ENCODE measurements around the gene FOXD2. TPM values are rescaled to one million over a fixed set of nuclear protein-coding genes. Genes with fewer than 3 reads are reported as not detected.

Gene FOXD2
- total RNA-seq, 1 donor from 2014 or later: not detected

GRCh38 chr1:47416319-47417169 is 21.3 kb upstream of the FOXD2 start:
- ATAC-seq (no peak), DNase-seq (no peak)
- intact Hi-C loops (cut with micrococcal nuclease): no loop called here

DNA sequence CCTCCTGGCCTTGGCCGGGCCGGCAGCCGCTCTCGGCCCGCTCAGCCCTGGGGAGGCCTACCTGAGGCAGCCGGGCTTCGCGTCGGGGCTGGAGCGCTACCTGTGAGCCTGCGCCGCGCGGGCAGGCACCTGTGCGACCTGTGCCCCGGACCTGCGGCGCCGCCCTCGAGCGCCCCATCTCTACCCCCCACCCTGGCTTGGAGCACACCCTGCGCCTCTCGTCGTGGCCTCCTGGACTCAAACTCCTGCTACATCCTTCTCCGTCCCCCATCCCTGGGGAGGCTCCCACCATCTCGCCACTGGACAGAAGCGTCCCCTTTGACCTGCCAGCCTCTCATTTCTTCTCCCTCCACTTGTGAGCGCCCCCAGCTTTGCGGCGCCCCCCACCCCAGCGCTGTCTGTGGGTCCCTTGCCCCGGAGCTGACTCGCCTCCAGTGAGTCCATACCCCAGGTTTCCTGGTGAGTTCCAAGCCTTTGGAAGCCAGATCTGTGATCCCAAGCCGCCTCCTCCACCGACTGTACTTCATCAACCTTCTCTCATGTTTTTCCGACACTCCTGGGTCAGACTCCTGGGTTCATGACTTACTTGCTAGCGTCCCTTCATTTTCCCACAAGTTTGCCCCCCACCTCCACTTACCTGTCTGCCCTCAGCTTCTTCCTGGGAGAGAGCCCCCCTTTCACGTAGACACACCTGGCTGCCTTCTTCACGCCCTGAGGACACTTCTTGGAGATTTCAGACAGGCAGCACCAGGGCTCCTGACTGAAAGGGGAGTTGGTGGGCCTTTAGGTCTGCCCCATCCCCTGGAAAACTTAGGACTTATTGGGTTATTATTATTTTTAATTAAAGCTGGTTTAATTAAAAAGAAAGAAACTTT is 20.4 kb upstream of the FOXD2 start:
- DNase-seq (no peak), ATAC-seq (no peak)
- intact Hi-C loops (cut with micrococcal nuclease): no loop called here

DNA sequence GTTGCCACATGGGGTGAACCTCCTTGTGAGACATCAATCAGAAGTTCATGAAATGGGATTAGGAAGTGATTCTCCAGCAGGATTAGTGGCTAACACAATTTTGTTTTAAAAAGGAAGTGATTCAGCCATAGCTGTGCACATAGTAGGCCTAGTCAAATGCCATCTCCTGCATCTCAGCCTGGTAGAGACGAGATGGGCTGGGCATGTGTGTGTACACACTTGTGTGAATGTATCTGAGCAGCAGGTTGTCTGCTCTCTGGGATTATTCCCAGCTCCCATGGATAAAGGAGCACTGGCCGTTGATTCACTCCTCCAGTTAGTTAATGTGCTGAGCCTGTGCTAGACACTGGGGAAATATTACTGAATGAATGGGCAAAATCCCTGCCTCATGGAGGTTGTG is 19.7 kb upstream of the FOXD2 start:
- intact Hi-C loops (cut with micrococcal nuclease): no loop called here
- ATAC-seq (no peak), DNase-seq (no peak)

DNA sequence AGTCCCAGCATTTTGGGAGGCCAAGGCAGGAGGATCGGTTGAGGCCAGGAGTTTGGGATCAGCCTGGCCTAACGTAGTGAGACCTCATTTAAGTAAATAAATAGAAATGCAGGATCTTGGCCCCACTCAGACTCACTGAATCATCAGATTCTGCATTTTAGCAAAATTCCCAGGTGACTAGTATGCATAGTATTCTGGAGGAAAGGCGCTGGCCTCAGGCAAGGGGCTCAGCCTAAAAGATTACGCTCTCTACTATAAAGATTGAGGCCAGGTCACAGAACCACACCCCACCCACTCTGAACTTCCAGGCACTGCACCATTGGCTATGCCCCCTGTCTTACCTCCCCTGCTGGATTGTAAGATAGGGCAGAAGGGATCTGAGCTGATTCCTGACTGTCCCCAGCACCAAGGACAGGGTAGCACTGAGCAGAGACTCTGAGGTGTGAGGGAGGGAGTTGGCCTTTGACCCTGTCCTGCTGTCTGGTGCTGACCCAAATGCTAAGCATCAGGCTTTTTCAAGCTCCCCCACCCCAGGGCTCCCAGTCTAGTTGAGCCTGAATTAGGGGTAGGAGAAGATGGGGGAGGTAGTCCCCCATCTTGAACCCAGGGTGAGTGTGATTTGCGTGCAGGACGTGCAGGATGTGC is 19.0 kb upstream of the FOXD2 start:
- intact Hi-C loops (cut with micrococcal nuclease): no loop called here
- DNase-seq: no peak

GRCh38 chr1:47420547-47420946 is 17.3 kb upstream of the FOXD2 start:
- no peak for DNase-seq
- intact Hi-C loops (cut with micrococcal nuclease): no loop called here
- no peak for ATAC-seq

More for the DNA sequence above, 19.0 kb upstream of the FOXD2 start:
- ATAC-seq: no peak

DNA sequence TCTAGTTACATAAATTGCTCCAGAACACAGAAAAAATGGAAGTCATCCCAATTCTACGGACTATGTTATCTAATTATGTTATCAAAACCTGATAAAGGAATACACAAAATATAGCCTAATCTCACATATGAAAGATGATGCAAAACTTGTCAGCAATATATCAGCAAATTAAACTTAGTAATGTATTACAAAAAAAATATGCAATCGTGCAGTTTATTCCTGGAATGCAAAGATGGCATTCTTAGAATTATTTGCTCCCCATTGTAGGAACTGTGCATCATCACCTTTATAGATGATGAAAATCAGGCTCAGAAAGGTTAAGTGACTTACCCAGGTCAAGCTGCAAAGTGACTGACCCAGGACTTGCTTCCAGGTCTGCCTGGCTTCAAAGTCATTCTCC is 14.0 kb upstream of the FOXD2 start:
- intact Hi-C loops (cut with micrococcal nuclease): no loop called here
- no peak for DNase-seq
- no peak for ATAC-seq

DNA sequence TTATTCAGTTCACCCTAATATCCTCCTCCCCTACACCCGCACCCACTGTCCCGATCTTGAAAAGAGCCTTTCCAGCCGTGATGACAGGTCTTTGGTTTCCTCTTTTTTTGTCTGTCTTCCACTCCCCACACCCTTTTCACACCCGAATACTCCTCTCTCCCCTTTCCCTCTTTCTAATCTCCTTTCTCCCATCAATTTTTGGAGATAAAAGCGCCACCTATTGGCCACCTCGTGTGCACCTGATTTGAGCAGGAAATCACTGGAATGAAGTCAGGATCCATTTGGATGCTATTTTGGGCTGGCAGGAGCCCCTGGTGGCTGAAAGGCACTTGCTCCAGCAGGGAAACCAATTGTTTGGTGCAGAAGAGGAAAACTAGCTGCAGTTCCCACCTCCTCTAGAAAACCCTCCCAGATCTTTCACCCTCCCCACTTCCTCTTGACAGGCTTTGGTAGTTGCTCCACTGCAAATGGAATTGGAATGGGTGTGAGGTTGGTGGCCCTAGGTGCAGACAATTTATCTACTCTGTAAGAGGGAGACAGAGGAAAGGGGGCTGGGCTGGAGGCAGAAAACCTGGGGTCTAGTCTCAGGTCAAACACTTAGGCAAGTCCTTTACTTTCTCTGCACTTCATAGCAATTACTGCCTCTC is 13.4 kb upstream of the FOXD2 start:
- intact Hi-C loops (cut with micrococcal nuclease): no loop called here
- no peak for ATAC-seq

DNA sequence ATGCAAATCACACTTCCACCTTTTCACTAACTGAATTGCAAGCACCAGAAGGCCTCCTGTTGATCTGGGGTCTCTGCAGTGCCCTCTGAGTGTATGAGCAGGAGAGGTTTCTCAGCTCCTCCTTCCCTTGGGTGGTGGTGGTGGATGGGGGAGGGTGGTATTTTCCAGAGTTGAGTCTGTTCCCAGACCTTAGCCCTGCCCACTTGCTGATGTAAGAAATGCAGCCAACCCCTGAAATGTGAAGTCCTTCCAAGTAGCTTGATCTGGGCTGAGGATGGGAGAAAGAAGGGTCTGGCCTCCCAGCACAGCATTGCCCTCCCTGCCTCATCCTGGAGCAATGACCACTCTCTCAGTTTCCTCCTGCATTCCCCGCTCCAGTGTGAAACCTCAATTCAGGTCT is 6.3 kb upstream of the FOXD2 start:
- ATAC-seq (no peak), DNase-seq (no peak)
- intact Hi-C loops (cut with micrococcal nuclease): no loop called here

More for the DNA sequence above, 13.4 kb upstream of the FOXD2 start:
- no peak for DNase-seq

- intact Hi-C loops (cut with micrococcal nuclease): no loop called here
- peak; percentile 80 for ATAC-seq
- DNase-seq: peak; percentile 78
Observed at GRCh38 chr1:47432071-47433036, 5.5 kb upstream of the FOXD2 start.

- intact Hi-C loops (cut with micrococcal nuclease): no loop called here
- ATAC-seq (no peak), DNase-seq (no peak)
Observed at GRCh38 chr1:47433037-47433421, 4.8 kb upstream of the FOXD2 start.

GRCh38 chr1:47433477-47434050 is 4.3 kb upstream of the FOXD2 start:
- ATAC-seq (no peak), DNase-seq (no peak)
- intact Hi-C loops (cut with micrococcal nuclease): no loop called here

DNA sequence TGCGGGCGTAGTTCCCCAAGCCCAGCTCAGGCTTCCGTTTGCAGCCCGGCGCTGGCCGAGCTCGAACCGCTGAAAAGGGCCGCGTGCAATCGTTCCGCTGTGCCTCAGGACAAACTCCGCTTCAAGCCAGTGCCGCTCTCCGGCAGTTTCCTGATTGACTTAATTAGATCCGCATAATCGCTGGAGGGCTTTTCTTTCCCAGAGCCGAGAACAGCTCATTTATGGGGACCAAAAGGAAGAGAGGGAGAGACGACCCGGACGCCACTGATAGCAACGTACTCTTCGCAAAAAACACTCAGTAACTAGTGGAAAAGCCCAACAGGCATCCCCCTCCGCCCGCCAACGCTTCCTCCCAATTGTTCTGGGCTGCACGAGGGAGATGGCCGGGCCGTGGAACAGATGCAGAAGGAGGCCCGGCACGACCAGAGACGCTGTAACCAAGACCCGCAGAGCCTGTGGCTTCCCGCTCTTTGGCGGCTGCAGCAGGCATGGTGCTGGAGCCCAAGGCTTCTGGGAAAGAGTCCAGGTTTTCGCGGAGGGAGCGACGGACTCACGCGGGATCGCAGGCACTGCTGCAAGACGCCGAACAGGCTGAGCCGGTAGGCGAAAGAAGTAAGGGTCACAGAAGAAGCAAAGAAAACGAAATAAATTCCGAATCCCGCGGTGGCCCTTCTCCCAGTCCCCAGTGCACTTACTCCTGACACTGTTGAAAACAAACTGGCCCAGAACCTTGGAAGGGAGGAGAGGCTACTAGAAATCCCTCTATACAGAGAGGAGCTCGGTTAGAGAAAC is 3.6 kb upstream of the FOXD2 start:
- DNase-seq (peak; percentile 73), ATAC-seq (peak; percentile 4)
- intact Hi-C loops (cut with micrococcal nuclease): no loop called here

DNA sequence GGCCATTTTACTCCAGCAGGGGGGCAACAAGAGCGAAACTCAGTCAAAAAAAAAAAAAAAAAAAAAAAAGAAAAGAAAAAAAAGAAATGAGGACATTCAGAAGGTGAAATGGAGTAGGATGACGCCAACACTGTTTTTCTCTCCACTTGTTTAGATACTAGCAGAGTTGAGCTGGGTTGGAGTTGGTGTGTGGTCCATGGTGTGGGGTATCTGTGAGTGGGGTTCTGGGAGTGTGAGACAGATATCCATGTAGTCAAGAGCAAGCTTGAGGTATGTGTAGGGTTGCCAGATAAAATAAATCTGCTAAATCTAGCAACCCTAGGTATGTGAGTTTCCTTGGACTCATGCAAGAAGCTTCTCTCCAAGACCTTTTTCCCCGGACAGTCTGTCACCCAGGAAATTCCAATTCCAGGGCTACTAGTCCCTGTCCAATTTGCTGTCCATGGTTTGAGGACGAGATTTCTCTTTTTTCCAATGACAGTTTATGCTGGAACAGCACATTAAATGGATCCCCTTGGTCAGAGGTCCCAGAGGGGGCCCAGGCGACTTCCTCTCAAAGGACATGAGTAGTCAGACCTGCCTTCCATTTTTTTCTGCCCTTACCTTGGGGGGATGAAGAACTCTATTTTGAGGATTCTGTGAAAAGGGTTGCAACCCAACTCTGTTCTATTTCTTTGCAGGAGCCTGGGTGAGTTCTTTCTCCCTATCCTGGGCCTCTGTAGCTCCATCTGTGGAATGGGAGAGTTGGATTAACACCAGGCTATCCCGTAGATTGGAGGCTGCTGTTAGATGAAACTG is 2.1 kb upstream of the FOXD2 start:
- intact Hi-C loops (cut with micrococcal nuclease): no loop called here
- no peak for DNase-seq
- ATAC-seq: no peak

- DNase-seq (peak; percentile 81), ATAC-seq (peak; percentile 38)
- intact Hi-C loops (cut with micrococcal nuclease): no loop called here
Observed at GRCh38 chr1:47436304-47436978, 1.4 kb upstream of the FOXD2 start.

DNA sequence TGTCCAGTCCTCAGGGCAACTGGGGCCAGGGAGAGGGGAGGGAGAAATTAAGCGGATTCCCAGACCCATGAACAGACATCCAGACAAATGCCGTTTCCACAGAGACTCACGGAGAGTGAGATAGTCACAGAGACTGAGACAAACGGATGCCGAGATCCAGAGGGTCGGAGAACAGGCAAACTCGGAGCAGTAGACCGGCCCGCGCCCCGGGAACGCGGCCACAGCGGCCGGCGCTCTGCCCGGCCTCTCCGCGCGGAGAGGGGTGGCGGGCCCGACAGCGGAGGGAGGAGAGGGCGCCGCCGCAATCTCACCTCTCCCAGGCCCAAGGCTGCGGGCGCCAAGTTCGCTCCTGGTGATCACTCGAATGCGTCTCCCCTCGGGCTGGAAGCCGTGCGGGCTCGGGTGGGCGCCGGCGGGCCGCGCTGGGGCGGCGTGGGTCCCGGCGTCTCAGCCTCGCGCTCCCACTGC is 831 bp upstream of the FOXD2 start:
- DNase-seq (no peak), ATAC-seq (peak; percentile 13)
- intact Hi-C loops (cut with micrococcal nuclease): no loop called here

Measured in left ventricle myocardium superior (tissue), 1 donor.